SK-N-SH (cell line): Measurements from ENCODE around the gene TP53BP1. TPM values are rescaled to one million over a fixed set of nuclear protein-coding genes. Genes with fewer than 3 reads are reported as not detected.

ENCODE experiments used
- CTCF ChIA-PET: fragments of 300-600, 350-600 bp; formaldehyde crosslinking; extraction: SDS; loops from one replicate; lab custom pipeline; 2021; lab: Yijun Ruan, JAX
- POLR2A ChIA-PET: fragments of 350-600 bp; sonication (Branson Sonifier 250); formaldehyde crosslinking; extraction: SDS; loops from one replicate; lab custom pipeline; 2020; ENCODE audit warnings: antibody characterized with exemption, inconsistent platforms; lab: Yijun Ruan, JAX
- DNase-seq: peaks from one replicate; pipeline ENCODE4 v3.0.0; 2012
- H2AFZ ChIP-seq: fragments of 200-600 bp; sonication (generic); 2 replicates; pipeline ENCODE4 v1.8.1; 2016; ENCODE audit warnings: antibody characterized with exemption, mild to moderate bottlenecking, low read depth
- H3F3A ChIP-seq: fragments of 200-600 bp; sonication (generic); replicated peaks from 2 replicates; pipeline ENCODE3; 2016; ENCODE audit warnings: antibody characterized with exemption, mild to moderate bottlenecking; ENCODE audit not compliant: insufficient read depth
- H3K27ac ChIP-seq, 2 experiments: fragments of 200-500 bp in 1 of 2; fragments of 200-600 bp in 1 of 2; sonication (Bioruptor generic) in 1 of 2; sonication (generic), shearing (Covaris generic) in 1 of 2; 2 replicates each; pipeline versions ENCODE4 v1.5.1 to v1.6.1; 2014 to 2016; ENCODE audit warnings: low read depth in 2 of 2, inconsistent platforms in 1 of 2, low read length in 1 of 2, mild to moderate bottlenecking in 1 of 2, mixed read lengths in 1 of 2
- H3K27me3 ChIP-seq: fragments of 200-600 bp; sonication (generic), shearing (Covaris generic); 2 replicates; pipeline ENCODE4 v1.6.1; 2016; ENCODE audit warnings: mixed run types; ENCODE audit not compliant: insufficient read depth
- H3K36me3 ChIP-seq, 2 experiments: fragments of 200-500 bp in 1 of 2; fragments of 200-600 bp in 1 of 2; sonication (Bioruptor generic) in 1 of 2; sonication (generic) in 1 of 2; replicated peaks in 1 of 2; 2 replicates each; pipeline versions ENCODE3 to v1.5.1; 2014 to 2016; ENCODE audit warnings: low read length in 1 of 2, mild to moderate bottlenecking in 1 of 2; ENCODE audit not compliant: insufficient read depth in 2 of 2, control insufficient read depth in 1 of 2
- H3K4me1 ChIP-seq, 2 experiments: fragments of 200-500 bp in 1 of 2; fragments of 200-600 bp in 1 of 2; sonication (Bioruptor generic) in 1 of 2; sonication (generic), shearing (Covaris generic) in 1 of 2; 2 replicates each; pipeline versions ENCODE4 v1.5.1 to v1.6.1; 2014 to 2016; ENCODE audit warnings: low read depth in 1 of 2, low read length in 1 of 2, mixed run types in 1 of 2; ENCODE audit not compliant: insufficient read depth in 2 of 2, control insufficient read depth in 1 of 2
- H3K4me2 ChIP-seq: fragments of 200-600 bp; sonication (generic), shearing (Covaris generic); 2 replicates; pipeline ENCODE4 v1.6.1; 2017; ENCODE audit warnings: mixed run types
- H3K4me3 ChIP-seq, 2 experiments: fragments of 200-500 bp in 1 of 2; fragments of 200-600 bp in 1 of 2; sonication (Bioruptor generic) in 1 of 2; sonication (generic), shearing (Covaris generic) in 1 of 2; 2 replicates each; pipeline versions ENCODE4 v1.5.1 to v1.8.1; 2014 to 2016; ENCODE audit warnings: low read depth in 2 of 2, inconsistent platforms in 1 of 2, low read length in 1 of 2, mild to moderate bottlenecking in 1 of 2, mixed read lengths in 1 of 2, moderate library complexity in 1 of 2
- H3K79me2 ChIP-seq: fragments of 200-600 bp; sonication (generic); 2 replicates; pipeline ENCODE4 v1.8.1; 2017; ENCODE audit warnings: mild to moderate bottlenecking; ENCODE audit not compliant: insufficient read depth
- H3K9ac ChIP-seq: fragments of 200-600 bp; sonication (generic); 2 replicates; pipeline ENCODE4 v1.6.1; 2017; ENCODE audit warnings: mixed run types
- H3K9me2 ChIP-seq: fragments of 200-600 bp; sonication (generic); 2 replicates; pipeline ENCODE4 v1.6.1; 2017; ENCODE audit warnings: mixed run types
- H3K9me3 ChIP-seq: fragments of 200-600 bp; sonication (generic); 2 replicates; pipeline ENCODE4 v1.6.1; 2017; ENCODE audit warnings: mixed run types, mild to moderate bottlenecking, moderate library complexity
- H4K20me1 ChIP-seq: fragments of 200-600 bp; sonication (generic); 2 replicates; pipeline ENCODE4 v1.6.1; 2017; ENCODE audit warnings: mild to moderate bottlenecking, mixed run types; ENCODE audit not compliant: insufficient read depth
- CTCF ChIP-seq: fragments of 200-600 bp; sonication (generic); IDR thresholded peaks from 2 replicates; pipeline ENCODE4 v1.6.1; 2017; ENCODE audit warnings: antibody characterized with exemption, mild to moderate bottlenecking, moderate library complexity
- ELF1 ChIP-seq: IDR thresholded peaks from 2 replicates; pipeline ENCODE4 v1.4.0; 2012
- NRF1 ChIP-seq: IDR thresholded peaks from 2 replicates; pipeline ENCODE4 v1.6.1; 2012; ENCODE audit warnings: low read depth, mild to moderate bottlenecking, low read length
- PBX3 ChIP-seq: IDR thresholded peaks from 2 replicates; pipeline ENCODE4; 2012
- RAD21 ChIP-seq: IDR thresholded peaks from 2 replicates; pipeline ENCODE4 v1.6.1; 2012; ENCODE audit warnings: mild to moderate bottlenecking, low read length
- RCOR1 ChIP-seq: fragments of 150-350 bp; IDR thresholded peaks from 2 replicates; pipeline ENCODE4 v1.6.1; 2017; ENCODE audit warnings: antibody characterized with exemption, low read length
- REST ChIP-seq: IDR thresholded peaks from 2 replicates; pipeline ENCODE4 v1.6.1; 2012; ENCODE audit warnings: mild to moderate bottlenecking, low read depth, low read length, moderate library complexity
- RFX5 ChIP-seq: IDR thresholded peaks from 2 replicates; pipeline ENCODE4 v1.6.1; 2012; ENCODE audit warnings: mild to moderate bottlenecking, improper control_type of control experiment, low read length
- SMC3 ChIP-seq: IDR thresholded peaks from 2 replicates; pipeline ENCODE4 v1.6.1; 2012; ENCODE audit warnings: low read depth, low read length, improper control_type of control experiment
- TAF1 ChIP-seq: IDR thresholded peaks from 2 replicates; pipeline ENCODE4 v1.6.1; 2012; ENCODE audit warnings: low read depth, mild to moderate bottlenecking, low read length, moderate library complexity, borderline replicate concordance
- TCF12 ChIP-seq: IDR thresholded peaks from 2 replicates; pipeline ENCODE4 v1.4.0; 2012
- TEAD4 ChIP-seq: IDR thresholded peaks from 2 replicates; pipeline ENCODE4 v1.4.0; 2012; ENCODE audit warnings: mild to moderate bottlenecking, borderline replicate concordance; ENCODE audit not compliant: insufficient read depth
- USF2 ChIP-seq: fragments of 150-350 bp; IDR thresholded peaks from 2 replicates; pipeline ENCODE4 v1.6.1; 2017; ENCODE audit warnings: antibody characterized with exemption, low read length, low read depth, borderline replicate concordance
- WGBS: methylation state at CpG from one replicate; pipeline ENCODE4 v1.1.6; 2017; ENCODE audit warnings: low lambda C conversion rate; 5-methylcytosine and 5-hydroxymethylcytosine counted together
- polyA plus RNA-seq, 3 experiments: library from polyadenylated mRNA; depleted of rRNA; stranded (reverse); fragments of >200 nt; gene quantifications; 2 replicates each; pipeline ENCODE4 v1.2.3, GENCODE V29; 2012

TP53BP1 gene
- polyA plus RNA-seq, 1 of the 3 experiments (the other 2 are of a cell fraction) = 27.1 TPM

GRCh38 chr15:43406189-43406588, 86.8 kb downstream of the TP53BP1 start (continued):
- TF ChIP-seq USF2 (no peak), PBX3 (peak; percentile 54; the same call in 1 of the 2 replicates), TCF12 (peak; percentile 83), TAF1 (no peak), NRF1 (no peak), RAD21 (no peak), RFX5 (no peak), TEAD4 (no peak)

- DNase-seq = no peak
- TF ChIP-seq ELF1 = no peak
- TF ChIP-seq NRF1 = no peak
- no peak for TF ChIP-seq TAF1
- TF ChIP-seq RCOR1 = no peak
- no peak for TF ChIP-seq CTCF
- TF ChIP-seq REST = no peak
- TF ChIP-seq SMC3 = no peak
- TF ChIP-seq, all 33 proteins: peak for 0
- H3K36me3 ChIP-seq = peaks cover 74 to 86% of the 10 kb centered on the region in 2 experiments
- no peak overlapping the region for H3K4me2 ChIP-seq
- H3K9me2 ChIP-seq = no peaks in the 10 kb centered on the region
- H2AFZ ChIP-seq = no peak overlapping the region
- H3K9me3 ChIP-seq = no peaks in the 10 kb centered on the region
- H3K79me2 ChIP-seq = no peaks in the 10 kb centered on the region
- peaks cover 15% of the 10 kb centered on the region for H3F3A ChIP-seq
- no peaks in the 10 kb centered on the region for H3K27me3 ChIP-seq
- no peaks in the 10 kb centered on the region; the same call in 1 of the 2 replicates for H4K20me1 ChIP-seq
- no peak overlapping the region for H3K27ac ChIP-seq
- CTCF ChIA-PET = interaction anchor here (0.9 to 1.2 kb wide), 2 partner anchors 28 to 110 kb away, joined by 3 to 4 read pairs; no protein-coding TSS in a partner anchor
- 96% methylated on average over 5 of the region's 5 CpGs for WGBS
- no peak overlapping the region for H3K4me3 ChIP-seq
- H3K4me1 ChIP-seq = peaks cover 0 to 21% of the 10 kb centered on the region in 2 experiments; a peak in 2 of 4 replicates
- POLR2A ChIA-PET = interaction anchor here (1.6 kb wide), 1 partner anchor 33 kb away, joined by 3 read pairs; the partner anchor contains the start of genes TUBGCP4 and ZSCAN29
- no peak overlapping the region for H3K9ac ChIP-seq
Measured at GRCh38 chr15:43404130-43404529, 88.8 kb downstream of the TP53BP1 start.
